Caco-2 (cell line): ENCODE results near the gene S100A2. TPM values are rescaled to one million over a fixed set of nuclear protein-coding genes. Genes with fewer than 3 reads are reported as not detected.

Experiments
- BruUV-seq: library from RNA; stranded (reverse); fragments of 400-500 nt; replicated peaks from 2 replicates; lab custom pipeline; 2021; lab: Mats Ljungman, UMichigan
- CTCF ChIA-PET: fragments of 300-600 bp; sonication (Branson Sonifier 250); formaldehyde crosslinking; loops from one replicate; lab custom pipeline; 2022; ENCODE audit warnings: antibody characterized with exemption; lab: Charles Lee
- POLR2A ChIA-PET: fragments of 300-600 bp; sonication (Branson Sonifier 250); formaldehyde crosslinking; loops from one replicate; lab custom pipeline; 2022; ENCODE audit warnings: antibody characterized with exemption; lab: Charles Lee
- DNase-seq, 2 experiments: peaks; one replicate each; pipeline versions ENCODE4 v3.0.0 to v3.0.0-alpha.2; 2020 to 2022
- H3K27me3 ChIP-seq: replicated peaks from 2 replicates; pipeline ENCODE4 v1.6.0; 2011; ENCODE audit warnings: low read length; ENCODE audit not compliant: control insufficient read depth, insufficient read depth
- H3K36me3 ChIP-seq: 2 replicates; pipeline ENCODE4 v1.5.1; 2011; ENCODE audit warnings: low read length; ENCODE audit not compliant: control insufficient read depth, insufficient read depth
- H3K4me1 ChIP-seq: fragments of 250-450 bp; sonication (Bioruptor Pico); 2 replicates; pipeline ENCODE4 v1.5.1; 2020; ENCODE audit warnings: mild to moderate bottlenecking
- H3K4me3 ChIP-seq: 2 replicates; pipeline ENCODE4 v1.5.1; 2011; ENCODE audit warnings: low read depth, mild to moderate bottlenecking, control low read depth, low read length
- H3K9me3 ChIP-seq: fragments of 250-450 bp; sonication (Bioruptor Pico); 2 replicates; pipeline ENCODE4 v1.5.1; 2020; ENCODE audit warnings: mild to moderate bottlenecking, moderate library complexity
- H3K27ac Mint-ChIP-seq: one replicate; pipeline ENCODE4 v1.8.0; 2022; ENCODE audit warnings: mixed read lengths; ENCODE audit not compliant: unreplicated experiment
- H3K27me3 Mint-ChIP-seq: one replicate; pipeline ENCODE4 v1.8.0; 2022; ENCODE audit warnings: mixed read lengths; ENCODE audit not compliant: insufficient read depth, unreplicated experiment
- H3K36me3 Mint-ChIP-seq: one replicate; pipeline ENCODE4 v1.8.0; 2022; ENCODE audit warnings: mild to moderate bottlenecking, mixed read lengths; ENCODE audit not compliant: insufficient read depth, unreplicated experiment
- H3K4me1 Mint-ChIP-seq: one replicate; pipeline ENCODE4 v1.8.0; 2022; ENCODE audit warnings: low read depth, mixed read lengths; ENCODE audit not compliant: unreplicated experiment
- H3K4me3 Mint-ChIP-seq: one replicate; pipeline ENCODE4 v1.8.0; 2022; ENCODE audit warnings: mild to moderate bottlenecking, moderate library complexity, mixed read lengths; ENCODE audit not compliant: unreplicated experiment
- H3K9me3 Mint-ChIP-seq: one replicate; pipeline ENCODE4 v1.8.0; 2022; ENCODE audit warnings: mixed read lengths; ENCODE audit not compliant: unreplicated experiment
- intact Hi-C: fragments of 100-400 bp; cut with micrococcal nuclease; formaldehyde crosslinking; loops from one replicate; pipeline ENCODE4 v1.10.0; 2022; ENCODE audit not compliant: unreplicated experiment
- total RNA-seq: library from RNA; stranded (reverse); gene quantifications from 2 replicates; pipeline ENCODE4 v1.2.3, GENCODE V29; 2022
- TF ChIP-seq, protein P1 (sequence below), 2 experiments: fragments of 200-600 bp in 1 of 2; IDR thresholded peaks; 1 replicate in 1 of 2; 2 replicates in 1 of 2; pipeline versions ENCODE4 v1.5.1 to v1.8.0; 2011 to 2022; ENCODE audit warnings: antibody characterized with exemption in 1 of 2, control low read depth in 1 of 2, inconsistent platforms in 1 of 2, low read depth in 1 of 2, low read length in 1 of 2, mild to moderate bottlenecking in 1 of 2, moderate library complexity in 1 of 2; ENCODE audit not compliant: insufficient read depth in 1 of 2, severe bottlenecking in 1 of 2, unreplicated experiment in 1 of 2

The S100A2 gene
- total RNA-seq, 1 experiment from 2014 or later = 2.4 TPM

DNA sequence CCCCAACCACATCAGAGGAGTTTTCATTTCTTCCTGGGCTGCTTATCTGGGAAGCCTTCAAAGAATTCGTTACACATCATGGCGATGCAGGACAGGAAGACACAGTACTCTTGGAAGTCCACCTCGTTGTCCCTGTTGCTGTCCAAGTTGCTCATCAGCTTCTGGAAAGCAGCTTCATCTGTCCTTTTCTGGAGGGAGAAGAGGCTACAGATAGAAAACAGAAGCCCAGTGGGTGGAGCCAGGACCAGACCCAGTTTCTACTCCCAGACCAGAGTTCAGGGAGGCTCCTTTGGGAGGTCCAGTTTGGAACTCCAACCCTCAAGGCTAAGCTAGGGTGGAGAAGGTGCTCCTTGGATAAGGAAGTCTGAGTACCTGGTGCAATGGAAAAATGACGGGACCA, 21.9 kb downstream of the S100A2 start:
- Histone ChIP-seq H3K36me3 (no peaks in the 10 kb centered on the region), H3K4me3 (no peak overlapping the region), H3K9me3 (no peaks in the 10 kb centered on the region), H3K27me3 (no peaks in the 10 kb centered on the region), H3K4me1 (peaks cover 42% of the 10 kb centered on the region)
- TF ChIP-seq, protein P1, sequence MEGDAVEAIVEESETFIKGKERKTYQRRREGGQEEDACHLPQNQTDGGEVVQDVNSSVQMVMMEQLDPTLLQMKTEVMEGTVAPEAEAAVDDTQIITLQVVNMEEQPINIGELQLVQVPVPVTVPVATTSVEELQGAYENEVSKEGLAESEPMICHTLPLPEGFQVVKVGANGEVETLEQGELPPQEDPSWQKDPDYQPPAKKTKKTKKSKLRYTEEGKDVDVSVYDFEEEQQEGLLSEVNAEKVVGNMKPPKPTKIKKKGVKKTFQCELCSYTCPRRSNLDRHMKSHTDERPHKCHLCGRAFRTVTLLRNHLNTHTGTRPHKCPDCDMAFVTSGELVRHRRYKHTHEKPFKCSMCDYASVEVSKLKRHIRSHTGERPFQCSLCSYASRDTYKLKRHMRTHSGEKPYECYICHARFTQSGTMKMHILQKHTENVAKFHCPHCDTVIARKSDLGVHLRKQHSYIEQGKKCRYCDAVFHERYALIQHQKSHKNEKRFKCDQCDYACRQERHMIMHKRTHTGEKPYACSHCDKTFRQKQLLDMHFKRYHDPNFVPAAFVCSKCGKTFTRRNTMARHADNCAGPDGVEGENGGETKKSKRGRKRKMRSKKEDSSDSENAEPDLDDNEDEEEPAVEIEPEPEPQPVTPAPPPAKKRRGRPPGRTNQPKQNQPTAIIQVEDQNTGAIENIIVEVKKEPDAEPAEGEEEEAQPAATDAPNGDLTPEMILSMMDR (IDR thresholded peaks at IDR 0.05; ENCODE audit: insufficient read depth in 1 of 2, low read depth in 1 of 2, low read length in 1 of 2, severe bottlenecking in 1 of 2, unreplicated experiment in 1 of 2) = no peak
- DNase-seq = no peak
- ChIA-PET POLR2A (interaction anchor here (1.2 kb wide), 1 partner anchor 72 kb away, joined by 5 read pairs; the partner anchor contains the start of gene S100A14), CTCF (interaction anchor here (3.3 kb wide), 1 partner anchor 11 kb away, joined by 16 read pairs; no protein-coding TSS in a partner anchor)
- H3K4me1 Mint-ChIP-seq = peaks cover 42% of the 10 kb centered on the region
- H3K27ac Mint-ChIP-seq = peak overlapping the region; percentile 95
- intact Hi-C loops = no loop called here
- H3K9me3 Mint-ChIP-seq = no peaks in the 10 kb centered on the region
- peaks cover 11% of the 10 kb centered on the region for H3K36me3 Mint-ChIP-seq
- H3K27me3 Mint-ChIP-seq = no peaks in the 10 kb centered on the region
- no peak overlapping the region for H3K4me3 Mint-ChIP-seq
- BruUV-seq = no TSS peak

- Mint-ChIP-seq H3K9me3 (no peaks in the 10 kb centered on the region), H3K4me3 (no peak overlapping the region), H3K4me1 (peaks cover 36% of the 10 kb centered on the region), H3K27ac (peak overlapping the region; percentile 95), H3K27me3 (no peaks in the 10 kb centered on the region), H3K36me3 (peaks cover 11% of the 10 kb centered on the region)
- intact Hi-C loops = no loop called here
- TF ChIP-seq, protein P1 (IDR thresholded peaks at IDR 0.05; ENCODE audit: insufficient read depth in 1 of 2, low read depth in 1 of 2, low read length in 1 of 2, severe bottlenecking in 1 of 2, unreplicated experiment in 1 of 2) = no peak
- ChIA-PET POLR2A (no interaction called here), CTCF (no interaction called here)
- Histone ChIP-seq H3K4me1 (peaks cover 36% of the 10 kb centered on the region), H3K27me3 (no peaks in the 10 kb centered on the region), H3K36me3 (no peaks in the 10 kb centered on the region), H3K9me3 (no peaks in the 10 kb centered on the region), H3K4me3 (no peak overlapping the region)
- DNase-seq = no peak
- BruUV-seq = no TSS peak
Observed at GRCh38 chr1:153542956-153543711, 22.5 kb downstream of the S100A2 start.

DNA sequence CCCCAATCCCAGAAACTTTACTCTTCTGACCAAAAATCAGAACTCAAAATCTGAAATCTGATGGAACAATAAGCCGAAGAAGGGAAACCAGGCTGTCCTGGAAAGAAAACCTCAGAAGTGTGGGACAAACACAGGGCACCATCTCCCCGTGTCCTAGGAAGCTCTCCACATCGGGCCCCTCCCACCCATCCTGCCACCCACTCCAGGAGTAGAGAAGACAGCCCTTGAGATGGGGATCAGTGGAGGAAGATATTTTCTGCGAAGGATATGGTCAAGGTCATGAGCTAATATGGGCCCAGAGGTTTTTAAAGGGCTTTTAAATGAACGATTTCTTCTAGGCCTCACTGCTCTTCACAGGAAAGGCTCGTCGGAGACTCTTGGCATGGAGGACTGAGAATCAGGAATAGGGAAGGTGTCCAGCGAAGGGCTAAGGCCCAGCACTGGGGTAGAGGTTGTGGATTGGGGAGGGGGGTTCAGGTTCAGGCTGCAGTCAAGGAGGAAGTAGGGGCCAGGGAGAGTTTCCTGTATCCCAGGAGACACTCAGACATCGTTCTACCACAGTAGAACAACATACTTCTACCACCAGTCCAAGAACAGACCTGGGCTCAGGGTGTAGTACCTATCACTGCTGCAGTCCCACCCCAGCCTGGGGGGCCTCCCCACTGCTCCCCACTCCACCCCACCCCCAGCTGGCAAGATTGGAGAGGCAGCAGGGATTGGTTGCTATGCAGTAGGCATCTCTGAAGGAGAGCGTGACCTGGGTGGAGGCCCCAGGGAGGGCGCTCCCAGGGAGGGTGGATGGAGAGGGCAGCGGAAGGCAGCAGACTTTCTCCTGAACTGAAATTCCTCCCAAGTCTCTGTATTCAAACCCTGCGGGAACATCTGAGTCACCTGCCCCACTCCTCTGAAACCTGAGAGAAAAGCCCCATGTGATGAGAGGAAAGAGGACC, 23.7 kb downstream of the S100A2 start:
- CTCF ChIA-PET = no interaction called here
- Histone ChIP-seq H3K9me3 (no peaks in the 10 kb centered on the region), H3K36me3 (no peaks in the 10 kb centered on the region), H3K27me3 (no peaks in the 10 kb centered on the region), H3K4me3 (no peak overlapping the region), H3K4me1 (peaks cover 29% of the 10 kb centered on the region)
- peaks cover 11% of the 10 kb centered on the region for H3K36me3 Mint-ChIP-seq
- BruUV-seq = no TSS peak
- intact Hi-C loops = no loop called here
- peak overlapping the region; percentile 59 for H3K27ac Mint-ChIP-seq
- H3K27me3 Mint-ChIP-seq = no peaks in the 10 kb centered on the region
- no peak for DNase-seq
- H3K4me3 Mint-ChIP-seq = no peak overlapping the region
- peaks cover 36% of the 10 kb centered on the region for H3K4me1 Mint-ChIP-seq
- TF ChIP-seq, protein P1 (IDR thresholded peaks at IDR 0.05; ENCODE audit: insufficient read depth in 1 of 2, low read depth in 1 of 2, low read length in 1 of 2, severe bottlenecking in 1 of 2, unreplicated experiment in 1 of 2) = no peak
- POLR2A ChIA-PET = no interaction called here
- H3K9me3 Mint-ChIP-seq = no peaks in the 10 kb centered on the region
